PC-9 (cell line): Measurements from ENCODE around the gene TTC7B. TPM values are rescaled to one million over a fixed set of nuclear protein-coding genes. Genes with fewer than 3 reads are reported as not detected.
A peak's percentile ranks its signal among the peaks of the same experiment; 100 is the strongest.

Source experiments
- BruUV-seq: library from RNA; stranded (reverse); fragments of 400-500 nt; replicated peaks from 2 replicates; lab custom pipeline; 2021; lab: Mats Ljungman, UMichigan
- CTCF ChIA-PET: fragments of 300-600 bp; sonication (Branson Sonifier 250); formaldehyde crosslinking; loops from one replicate; lab custom pipeline; 2022; ENCODE audit warnings: antibody characterized with exemption; lab: Charles Lee
- POLR2A ChIA-PET: fragments of 300-600 bp; sonication (Branson Sonifier 250); formaldehyde crosslinking; loops from one replicate; lab custom pipeline; 2022; ENCODE audit warnings: antibody characterized with exemption; ENCODE audit not compliant: unreplicated experiment; lab: Charles Lee
- DNase-seq, 2 experiments: peaks; one replicate each; pipeline versions ENCODE4 v3.0.0 to v3.0.0-alpha.2; 2015 to 2022; ENCODE audit warnings: mixed read lengths in 1 of 2
- H2AFZ ChIP-seq: fragments of 200-600 bp; sonication (generic); 2 replicates; pipeline ENCODE4 v1.8.1; 2017; ENCODE audit warnings: antibody characterized with exemption
- H3F3A ChIP-seq: fragments of 200-600 bp; sonication (generic); 2 replicates; pipeline ENCODE4 v1.8.1; 2017; ENCODE audit warnings: antibody characterized with exemption, mild to moderate bottlenecking, low read depth; ENCODE audit not compliant: insufficient read depth
- H3K27ac ChIP-seq: fragments of 200-600 bp; sonication (generic); 2 replicates; pipeline ENCODE4 v1.6.1; 2016; ENCODE audit warnings: mixed run types
- H3K27me3 ChIP-seq: fragments of 200-600 bp; sonication (generic); 2 replicates; pipeline ENCODE4 v1.6.1; 2016; ENCODE audit warnings: low read depth, mixed run types; ENCODE audit not compliant: insufficient read depth
- H3K36me3 ChIP-seq: fragments of 200-600 bp; sonication (generic); 2 replicates; pipeline ENCODE4 v1.6.1; 2016; ENCODE audit warnings: low read depth, mixed run types
- H3K4me1 ChIP-seq: fragments of 200-600 bp; sonication (generic); replicated peaks from 2 replicates; pipeline ENCODE4 v1.6.1; 2016; ENCODE audit warnings: mixed run types; ENCODE audit not compliant: insufficient read depth
- H3K4me2 ChIP-seq: fragments of 200-600 bp; sonication (generic); 2 replicates; pipeline ENCODE4 v1.6.1; 2017; ENCODE audit warnings: mixed run types
- H3K4me3 ChIP-seq: fragments of 200-600 bp; sonication (generic); 2 replicates; pipeline ENCODE4 v1.6.1; 2016; ENCODE audit warnings: mixed run types
- H3K79me2 ChIP-seq: fragments of 200-600 bp; sonication (generic); 2 replicates; pipeline ENCODE4 v1.6.1; 2017; ENCODE audit warnings: low read depth, mixed run types
- H3K9me2 ChIP-seq: fragments of 200-600 bp; sonication (generic); 2 replicates; pipeline ENCODE4 v1.8.1; 2017; ENCODE audit warnings: mild to moderate bottlenecking; ENCODE audit not compliant: insufficient read depth
- H3K9me3 ChIP-seq: fragments of 200-600 bp; sonication (generic); 2 replicates; pipeline ENCODE4 v1.8.1; 2016; ENCODE audit warnings: low read depth; ENCODE audit not compliant: insufficient read depth
- H4K20me1 ChIP-seq: fragments of 200-600 bp; sonication (generic); 2 replicates; pipeline ENCODE4 v1.8.1; 2017; ENCODE audit not compliant: insufficient read depth
- CTCF ChIP-seq: fragments of 200-600 bp; sonication (generic); conservative IDR thresholded peaks from 2 replicates; pipeline ENCODE4 v1.6.1; 2017; ENCODE audit warnings: mixed run types, antibody characterized with exemption, mild to moderate bottlenecking, moderate library complexity
- EZH2 ChIP-seq: fragments of 200-600 bp; sonication (generic); IDR thresholded peaks from 2 replicates; pipeline ENCODE4 v1.8.0; 2017; ENCODE audit warnings: antibody characterized with exemption, low read depth
- intact Hi-C: fragments of 100-400 bp; cut with micrococcal nuclease; formaldehyde crosslinking; loops from one replicate; pipeline ENCODE4 v1.10.0; 2022; ENCODE audit not compliant: unreplicated experiment
- total RNA-seq: library from RNA; stranded (reverse); gene quantifications from 2 replicates; pipeline ENCODE4 v1.2.3, GENCODE V29; 2021

Gene TTC7B
- total RNA-seq, 1 experiment from 2014 or later, result 6.8 TPM

- TF ChIP-seq CTCF (no peak), EZH2 (no peak)
- CTCF ChIA-PET, result no interaction called here
- BruUV-seq, result no TSS peak
Measured at GRCh38 chr14:90505531-90505930, 310.7 kb downstream of the TTC7B start.

GRCh38 chr14:90504643-90505042 lies 311.6 kb downstream of the TTC7B start:
- Histone ChIP-seq H2AFZ (no peak overlapping the region), H3K79me2 (no peaks in the 10 kb centered on the region), H3K4me3 (no peak overlapping the region), H4K20me1 (no peaks in the 10 kb centered on the region), H3K4me1 (peaks cover 33% of the 10 kb centered on the region), H3K27me3 (no peaks in the 10 kb centered on the region), H3K36me3 (no peaks in the 10 kb centered on the region), H3K9me3 (no peaks in the 10 kb centered on the region), H3K4me2 (no peak overlapping the region), H3K27ac (no peak overlapping the region), H3F3A (peaks cover 7% of the 10 kb centered on the region; the same call in 1 of the 2 replicates), H3K9me2 (no peaks in the 10 kb centered on the region)
- no TSS peak for BruUV-seq
- CTCF ChIA-PET, result no interaction called here
- TF ChIP-seq CTCF (no peak), EZH2 (no peak)
- DNase-seq, result no peak
- POLR2A ChIA-PET, result no interaction called here
- intact Hi-C loops, result no loop called here

More at GRCh38 chr14:90505531-90505930, 310.7 kb downstream of the TTC7B start:
- Histone ChIP-seq H3K27ac (no peak overlapping the region), H3K4me3 (no peak overlapping the region), H3F3A (peaks cover 7% of the 10 kb centered on the region; the same call in 1 of the 2 replicates), H4K20me1 (no peaks in the 10 kb centered on the region), H3K4me2 (no peak overlapping the region), H3K9me3 (no peaks in the 10 kb centered on the region), H3K36me3 (no peaks in the 10 kb centered on the region), H3K79me2 (no peaks in the 10 kb centered on the region), H3K4me1 (peaks cover 41% of the 10 kb centered on the region), H2AFZ (no peak overlapping the region), H3K27me3 (no peaks in the 10 kb centered on the region), H3K9me2 (no peaks in the 10 kb centered on the region)
- DNase-seq, result no peak
- intact Hi-C loops, result no loop called here
- POLR2A ChIA-PET, result no interaction called here

GRCh38 chr14:90503582-90503981 lies 312.6 kb downstream of the TTC7B start:
- no peaks in the 10 kb centered on the region for H3K27me3 ChIP-seq
- POLR2A ChIA-PET, result no interaction called here
- peaks cover 22% of the 10 kb centered on the region for H3K4me1 ChIP-seq
- TF ChIP-seq CTCF, result no peak
- peak in 1 of 2 experiments; percentile 52 for DNase-seq
- peaks cover 1% of the 10 kb centered on the region; the same call in 1 of the 2 replicates for H3F3A ChIP-seq
- no peaks in the 10 kb centered on the region for H4K20me1 ChIP-seq
- H2AFZ ChIP-seq, result no peak overlapping the region
- no peak overlapping the region for H3K4me2 ChIP-seq
- no peak overlapping the region for H3K27ac ChIP-seq
- no peaks in the 10 kb centered on the region for H3K79me2 ChIP-seq
- intact Hi-C loops, result no loop called here
- CTCF ChIA-PET, result no interaction called here
- no peaks in the 10 kb centered on the region for H3K36me3 ChIP-seq
- no TSS peak for BruUV-seq
- no peaks in the 10 kb centered on the region for H3K9me2 ChIP-seq
- H3K4me3 ChIP-seq, result no peak overlapping the region
- no peaks in the 10 kb centered on the region for H3K9me3 ChIP-seq
